Suppressor macrophage treated with lipopolysaccharide for 4 hours (primary cell): Measurements from ENCODE around the gene KCMF1.

Experiments used
- DNase-seq: peaks from one replicate; pipeline ENCODE4 v3.0.0-alpha.2; 2020

Gene KCMF1

GRCh38 chr2:84956334-84957297 is 14.3 kb upstream of the KCMF1 start:
- no peak for DNase-seq

DNA sequence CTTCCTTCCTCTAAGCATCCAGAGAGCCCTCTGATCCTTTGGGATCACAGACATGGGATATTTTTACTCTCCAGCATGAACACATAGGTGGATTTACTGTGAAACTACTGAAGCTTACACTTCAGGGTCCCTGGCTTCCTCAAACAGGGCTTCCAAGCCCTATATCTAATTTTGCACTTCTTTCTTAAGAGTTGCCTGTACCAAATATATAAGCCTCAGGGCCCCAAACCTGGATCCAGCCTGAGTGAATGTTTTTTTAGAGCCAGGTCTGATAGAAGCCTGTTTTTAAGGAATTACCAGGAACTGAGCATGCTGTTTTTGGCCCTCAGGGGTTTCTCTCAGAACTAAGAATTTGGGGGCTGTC is 13.2 kb upstream of the KCMF1 start:
- DNase-seq, result no peak

DNA sequence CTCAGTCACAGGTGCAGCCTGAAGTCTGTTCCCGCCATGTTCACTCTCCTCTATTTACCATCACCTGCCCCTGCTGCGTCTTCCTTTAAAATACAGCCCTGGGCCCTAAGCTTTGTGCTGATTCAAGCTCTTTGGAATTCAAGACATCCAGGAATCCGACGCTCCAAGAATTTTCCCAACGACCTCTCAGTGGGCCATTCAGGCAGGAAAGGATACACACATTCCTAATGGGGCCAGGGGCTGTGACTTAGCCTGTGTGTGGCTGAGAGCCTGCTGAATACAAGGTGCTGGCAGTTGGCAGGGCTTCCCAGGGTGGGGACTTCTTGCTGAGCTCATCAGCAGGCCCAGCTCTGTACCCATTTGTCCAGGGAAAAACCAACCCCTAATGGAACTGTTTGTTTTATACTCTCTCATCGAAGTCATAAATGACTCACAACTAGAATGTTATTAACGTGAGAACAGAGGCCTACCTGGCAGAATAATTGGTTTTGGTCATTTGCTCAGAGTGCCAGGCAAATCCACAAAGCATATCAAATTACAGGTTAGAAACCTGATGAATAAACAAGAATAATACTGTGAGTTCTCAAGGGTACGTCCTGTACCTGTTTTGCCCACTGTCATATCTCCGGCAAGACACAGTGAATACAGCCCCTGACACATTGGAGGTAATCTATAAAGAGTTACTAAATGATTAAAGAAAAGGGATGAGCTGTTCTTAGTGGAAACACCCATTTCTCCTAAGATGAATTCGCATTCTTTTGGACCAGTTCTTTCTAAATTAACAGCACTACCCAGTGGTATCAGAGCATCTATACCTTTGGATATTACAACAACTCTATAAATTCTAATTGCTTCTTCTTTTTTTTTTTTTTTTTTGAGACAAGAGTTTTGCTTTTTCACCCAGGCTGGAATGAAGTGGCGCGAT is 12.6 kb upstream of the KCMF1 start:
- DNase-seq, result no peak

DNA sequence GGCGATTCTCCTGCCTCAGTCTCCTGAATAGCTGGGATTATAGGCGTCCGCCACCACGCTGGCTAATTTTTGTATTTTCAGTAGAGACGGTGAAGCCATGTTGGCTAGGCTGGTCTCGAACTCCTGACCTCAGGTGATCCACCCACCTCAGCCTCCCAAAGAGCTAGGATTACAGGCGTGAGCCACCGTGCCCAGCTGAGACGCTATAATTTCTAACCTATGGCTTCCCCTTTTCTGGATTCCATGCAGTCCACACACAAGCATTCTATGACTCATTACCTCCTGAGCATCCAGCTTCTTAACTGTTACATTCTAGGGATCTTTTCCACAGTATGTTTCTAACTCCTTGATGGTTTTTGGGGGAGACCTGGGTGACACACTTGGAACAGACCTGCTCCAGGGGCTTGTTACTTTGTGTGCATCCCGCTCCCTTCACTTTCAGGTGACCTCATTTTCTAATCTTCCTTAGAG is 11.8 kb upstream of the KCMF1 start:
- peak; percentile 63 for DNase-seq

GRCh38 chr2:84959566-84960506 is 11.1 kb upstream of the KCMF1 start:
- no peak for DNase-seq

GRCh38 chr2:84962917-84963316 is 8.0 kb upstream of the KCMF1 start:
- no peak for DNase-seq

DNA sequence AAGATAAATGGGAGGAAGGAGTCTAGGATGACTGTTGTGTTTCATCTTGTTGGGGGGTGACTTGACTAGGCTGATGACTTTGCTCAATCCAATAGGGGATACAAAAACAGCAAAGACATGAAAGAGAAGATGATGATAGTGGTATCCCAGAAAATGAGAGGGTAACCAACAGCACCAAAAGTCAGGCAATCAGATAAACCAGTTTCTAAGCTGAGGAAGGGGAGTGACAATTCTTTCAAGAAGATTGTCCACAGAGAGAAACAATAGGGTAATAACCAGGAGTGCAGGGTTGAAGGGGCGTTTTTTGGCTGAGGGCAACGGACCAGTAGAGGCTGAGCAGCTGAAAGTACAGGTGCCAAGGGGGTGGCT is 7.7 kb upstream of the KCMF1 start:
- no peak for DNase-seq

DNA sequence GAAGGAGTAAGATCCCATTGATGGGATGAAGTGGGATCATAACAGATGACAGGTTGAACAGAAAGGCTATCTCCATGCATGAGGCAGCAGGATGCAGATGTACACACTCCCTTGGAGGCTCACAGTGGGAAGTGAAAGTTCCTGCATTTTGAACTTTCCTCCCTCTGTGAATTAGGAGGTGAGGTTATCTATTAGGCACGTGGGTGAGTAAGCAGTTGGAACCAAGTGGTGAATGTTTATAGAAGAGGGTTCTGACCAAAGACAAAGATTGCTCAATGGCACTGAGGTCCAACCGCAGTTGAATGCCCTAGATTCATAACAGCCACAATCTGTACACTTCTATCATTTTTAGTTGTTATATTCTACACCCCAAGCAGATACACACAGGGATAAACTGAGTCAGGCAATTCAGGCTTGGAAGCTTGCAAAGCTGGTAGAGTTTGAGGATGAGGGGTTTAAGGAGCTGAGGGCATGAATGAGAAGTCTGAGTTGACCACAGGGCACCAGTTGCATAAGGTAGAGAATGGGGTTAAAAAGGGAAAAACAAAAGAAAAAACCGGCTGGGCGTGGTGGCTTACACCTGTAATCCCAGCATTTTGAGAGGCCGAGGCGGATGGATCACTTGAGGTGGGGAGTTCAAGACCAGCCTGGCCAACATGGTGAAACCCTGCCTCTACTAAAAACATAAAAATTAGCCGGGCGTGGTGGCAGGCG is 7.1 kb upstream of the KCMF1 start:
- DNase-seq, result peak; percentile 75

DNA sequence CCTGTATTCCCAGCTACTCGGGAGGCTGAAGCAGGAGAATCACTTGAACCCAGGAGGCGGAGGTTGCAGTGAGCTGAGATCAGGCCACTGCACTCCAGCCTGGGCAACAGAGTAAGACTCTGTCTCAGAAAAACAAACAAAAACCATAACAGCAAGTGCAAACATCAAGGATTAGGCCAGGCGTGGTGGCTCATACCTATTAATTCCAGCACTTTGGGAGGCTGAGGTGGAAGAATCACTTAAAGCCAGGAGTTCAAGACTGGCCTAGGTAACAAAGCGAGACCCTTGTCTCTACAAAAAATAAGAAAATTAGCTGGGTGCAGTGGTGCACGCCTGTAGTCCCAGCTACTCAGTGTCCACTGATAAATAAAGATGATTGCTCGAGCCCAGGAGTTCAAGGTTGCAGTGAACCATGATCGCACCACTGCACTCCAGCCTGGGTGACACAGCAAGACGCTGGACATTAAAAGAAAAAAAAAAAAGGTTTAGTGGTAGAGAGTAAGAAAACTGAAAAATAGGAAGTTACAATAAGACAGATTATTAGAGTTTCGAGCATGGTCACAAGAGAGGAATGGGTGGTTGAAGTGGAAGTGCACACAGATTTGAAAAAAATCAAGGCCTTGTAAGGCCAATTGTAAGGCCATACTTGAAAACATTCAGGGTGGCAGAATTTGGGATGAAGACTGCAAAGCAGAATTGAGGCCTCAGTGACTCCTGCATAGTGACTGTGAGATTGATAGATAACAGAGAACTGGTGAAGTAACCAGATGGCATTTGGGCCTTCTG is 6.4 kb upstream of the KCMF1 start:
- peak; percentile 52 for DNase-seq

DNA sequence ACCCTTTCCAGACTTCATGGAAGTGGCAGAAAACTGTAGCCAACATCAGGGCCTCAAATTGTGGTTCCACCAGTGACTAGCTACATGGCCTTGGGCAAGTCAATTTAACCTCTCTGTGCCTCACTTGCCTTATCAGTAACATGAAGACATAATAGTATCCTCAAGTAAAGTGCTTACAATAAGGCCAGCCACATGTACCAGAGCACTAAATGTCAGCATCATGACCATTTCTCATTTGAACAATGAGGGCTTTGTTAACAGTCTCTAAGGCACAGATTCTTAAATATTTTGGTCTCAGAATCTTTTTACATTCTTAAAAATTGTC is 5.8 kb upstream of the KCMF1 start:
- no peak for DNase-seq

DNA sequence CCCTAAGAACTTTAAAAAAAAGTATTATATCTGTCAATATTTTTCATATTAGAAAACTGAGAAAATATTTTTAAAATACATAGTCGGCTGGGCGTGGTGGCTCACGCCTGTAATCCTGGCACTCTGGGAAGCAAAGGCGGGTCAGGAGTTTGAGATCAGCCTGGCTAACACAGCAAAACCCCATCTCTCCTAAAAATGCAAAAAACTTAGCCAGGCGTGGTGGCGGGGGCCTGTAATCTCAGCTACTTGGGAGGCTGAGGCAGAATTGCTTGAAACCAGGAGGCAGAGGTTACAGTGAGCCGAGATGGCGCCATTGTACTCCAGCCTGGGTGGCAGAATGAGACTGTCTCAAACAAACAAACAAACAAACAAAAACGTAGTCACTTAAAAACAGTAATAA is 5.1 kb upstream of the KCMF1 start:
- no peak for DNase-seq

GRCh38 chr2:84966731-84967130 is 4.2 kb upstream of the KCMF1 start:
- peak; percentile 22 for DNase-seq

- DNase-seq, result peak; percentile 52
Measured at GRCh38 chr2:84969511-84970209, 1.3 kb upstream of the KCMF1 start.

- peak; percentile 72 for DNase-seq
Measured at GRCh38 chr2:84970210-84970867, 622 bp upstream of the KCMF1 start.

DNA sequence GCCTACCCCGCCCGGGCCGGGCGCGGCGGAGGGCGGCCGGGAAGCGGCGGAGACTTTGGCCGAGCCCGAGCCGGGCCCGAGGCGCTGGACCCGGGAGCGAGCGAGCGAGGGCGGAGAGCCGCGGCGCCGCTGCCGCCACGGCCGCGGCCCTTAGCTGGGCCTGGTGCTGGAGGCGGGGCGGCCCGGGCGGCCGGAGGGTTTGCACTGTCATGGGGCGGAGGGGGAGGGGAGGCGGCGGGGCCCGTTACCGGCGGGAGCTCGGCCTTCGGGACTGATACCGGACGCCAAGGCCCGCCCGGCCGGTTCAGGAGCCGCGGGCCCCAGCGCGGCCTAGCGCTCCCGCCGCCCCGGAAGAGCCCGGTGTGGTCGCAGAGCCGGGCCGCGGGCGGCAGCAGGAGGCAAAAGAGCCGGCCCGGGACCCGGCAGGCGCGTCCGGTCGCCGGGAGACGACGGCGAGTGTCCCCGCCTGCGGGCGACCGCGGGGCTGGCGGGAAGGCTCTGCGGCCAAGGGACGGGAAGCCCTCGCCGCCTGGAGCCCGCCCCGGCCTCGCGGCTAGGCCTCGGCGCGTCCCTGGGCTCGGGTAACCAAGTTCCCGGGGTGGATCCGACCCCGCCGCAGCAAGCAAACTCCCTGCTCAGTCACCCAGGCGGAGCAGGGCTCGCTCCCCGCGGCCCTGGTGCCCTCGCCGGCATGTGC is 697 bp downstream of the KCMF1 start:
- DNase-seq, result peak; percentile 67

DNA sequence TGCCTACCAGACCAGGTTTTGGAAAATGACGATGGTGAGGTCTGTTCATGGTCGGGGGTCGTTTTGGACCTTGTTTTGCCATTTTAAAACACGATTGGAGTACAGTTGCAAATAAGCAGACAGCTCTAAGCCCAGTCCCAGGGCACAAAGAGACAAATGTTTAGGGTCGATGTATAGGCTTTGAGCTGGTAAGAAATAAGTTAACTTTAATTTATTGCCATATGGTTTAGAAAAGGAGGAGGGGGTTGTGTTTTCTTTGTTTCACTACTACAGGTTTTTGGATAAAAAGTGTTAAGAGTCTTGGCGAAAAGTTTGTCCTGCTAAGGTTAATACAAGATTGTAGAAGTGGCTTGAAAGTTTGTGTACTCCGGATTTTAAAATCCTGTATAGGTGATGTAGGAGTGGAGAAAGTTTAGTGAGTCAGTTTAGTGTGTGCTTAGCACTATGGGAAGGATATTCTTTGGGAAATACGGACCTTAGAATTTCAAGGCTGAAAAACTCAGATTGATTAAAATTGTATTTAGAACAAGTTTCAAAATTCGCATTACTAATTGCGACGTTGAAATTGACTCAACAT is 1.3 kb downstream of the KCMF1 start:
- DNase-seq, result no peak

- no peak for DNase-seq
Measured at GRCh38 chr2:84972932-84973331, 2.0 kb downstream of the KCMF1 start.

GRCh38 chr2:84980263-84980983 is 9.5 kb downstream of the KCMF1 start:
- DNase-seq, result no peak
